ENCODE data around the gene PRKAB1. TPM values are rescaled to one million over a fixed set of nuclear protein-coding genes. Genes with fewer than 3 reads are reported as not detected.

The PRKAB1 gene
- total RNA-seq, 1 donor from 2014 or later, result 41.2 TPM

DNA sequence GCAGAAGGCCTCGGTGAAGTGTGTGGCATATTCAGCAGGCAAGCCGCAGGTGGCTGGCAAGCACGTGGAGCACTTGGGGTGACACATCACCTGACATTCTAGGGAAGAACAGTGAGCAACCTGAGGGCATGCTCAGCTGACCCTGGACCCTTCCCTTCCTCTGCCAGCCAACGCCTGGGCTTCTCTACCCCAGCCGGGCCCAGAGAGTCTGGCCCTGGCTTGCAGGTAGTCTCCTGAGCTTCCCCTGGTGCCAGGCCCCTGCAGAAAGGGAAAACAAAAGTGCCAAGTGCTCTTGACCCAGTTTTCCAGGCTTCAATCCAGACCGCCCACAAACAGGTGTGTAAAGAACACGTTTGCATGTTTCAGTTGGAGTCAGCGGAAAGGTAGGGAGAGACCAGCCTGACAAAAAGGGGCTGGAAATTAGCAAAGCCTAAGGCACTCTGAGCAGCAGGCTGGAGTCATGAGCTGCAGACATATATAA lies 45.7 kb downstream of the PRKAB1 start:
- H3K36me3 ChIP-seq, result no peaks in the 10 kb centered on the region

DNA sequence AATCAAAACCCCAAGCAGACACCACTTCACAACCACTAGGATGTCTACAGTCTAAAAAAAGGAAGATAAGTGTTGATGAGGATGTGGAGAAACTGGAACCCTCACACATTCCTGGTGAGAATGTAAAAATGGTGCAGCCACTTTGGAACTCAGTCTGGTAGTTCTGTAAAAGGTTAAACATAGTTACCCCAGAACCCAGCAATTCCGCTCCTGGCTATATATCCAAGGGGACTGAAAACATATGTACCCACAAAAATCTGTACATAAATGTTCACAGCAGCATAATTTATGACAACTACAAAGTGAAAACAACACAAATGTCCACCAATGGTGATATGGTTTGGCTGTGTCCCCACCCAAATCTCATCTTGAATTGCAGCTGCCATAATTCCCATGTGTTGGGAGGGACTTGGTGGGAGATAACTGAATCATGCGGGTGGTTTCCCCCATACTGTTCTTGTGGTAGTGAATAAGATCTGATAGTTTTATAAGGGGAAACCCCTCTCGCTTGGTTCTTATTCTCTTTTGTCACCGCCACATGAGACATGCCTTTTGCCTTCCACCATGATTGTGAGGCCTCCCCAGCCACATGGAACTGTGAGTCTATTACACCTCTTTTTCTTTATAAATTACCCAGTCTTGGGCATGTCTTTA lies 46.8 kb downstream of the PRKAB1 start:
- no peak for DNase-seq (ENCODE audit: low spot score in 2 of 2)

More for the DNA sequence above, 45.7 kb downstream of the PRKAB1 start:
- H3K27ac ChIP-seq, result no peak overlapping the region
- no peaks in the 10 kb centered on the region for H3K9me3 ChIP-seq
- no peak for DNase-seq (ENCODE audit: low spot score in 2 of 2)
- no peaks in the 10 kb centered on the region for H3K4me1 ChIP-seq
- intact Hi-C loops (cut with DNase I), result no loop called here
- H3K27me3 ChIP-seq, result no peaks in the 10 kb centered on the region
- no peak overlapping the region for H3K4me3 ChIP-seq
- no peak for TF ChIP-seq CTCF (IDR thresholded peaks at IDR 0.05)

DNA sequence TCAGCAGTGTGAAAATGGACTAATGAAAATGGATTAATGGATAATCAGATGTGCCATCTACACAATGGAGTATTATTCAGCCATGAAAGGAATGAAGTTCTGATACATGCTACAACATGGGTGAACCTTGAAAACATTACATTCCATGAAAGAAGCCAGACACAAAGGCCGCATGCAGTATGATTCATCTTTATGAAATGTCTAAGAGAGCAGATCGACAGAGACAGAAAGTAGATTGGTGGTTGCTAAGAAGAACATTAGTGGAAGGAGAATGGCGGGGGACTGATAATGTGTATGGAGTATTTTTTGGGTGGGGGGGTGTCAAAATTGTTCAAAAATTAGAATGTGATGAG lies 47.3 kb downstream of the PRKAB1 start:
- Histone ChIP-seq H3K27me3 (no peaks in the 10 kb centered on the region), H3K36me3 (no peaks in the 10 kb centered on the region), H3K4me3 (no peak overlapping the region), H3K27ac (no peak overlapping the region), H3K4me1 (no peaks in the 10 kb centered on the region), H3K9me3 (no peaks in the 10 kb centered on the region)
- intact Hi-C loops (cut with DNase I), result no loop called here
- no peak for TF ChIP-seq CTCF (IDR thresholded peaks at IDR 0.05)
- no peak for DNase-seq (ENCODE audit: low spot score in 2 of 2)

More for the DNA sequence above, 46.8 kb downstream of the PRKAB1 start:
- no peak overlapping the region for H3K27ac ChIP-seq
- no peak overlapping the region for H3K4me3 ChIP-seq
- TF ChIP-seq CTCF (IDR thresholded peaks at IDR 0.05), result no peak
- no peaks in the 10 kb centered on the region for H3K27me3 ChIP-seq
- no peaks in the 10 kb centered on the region for H3K4me1 ChIP-seq
- no peaks in the 10 kb centered on the region for H3K36me3 ChIP-seq
- no peaks in the 10 kb centered on the region for H3K9me3 ChIP-seq
- intact Hi-C loops (cut with DNase I), result no loop called here

DNA sequence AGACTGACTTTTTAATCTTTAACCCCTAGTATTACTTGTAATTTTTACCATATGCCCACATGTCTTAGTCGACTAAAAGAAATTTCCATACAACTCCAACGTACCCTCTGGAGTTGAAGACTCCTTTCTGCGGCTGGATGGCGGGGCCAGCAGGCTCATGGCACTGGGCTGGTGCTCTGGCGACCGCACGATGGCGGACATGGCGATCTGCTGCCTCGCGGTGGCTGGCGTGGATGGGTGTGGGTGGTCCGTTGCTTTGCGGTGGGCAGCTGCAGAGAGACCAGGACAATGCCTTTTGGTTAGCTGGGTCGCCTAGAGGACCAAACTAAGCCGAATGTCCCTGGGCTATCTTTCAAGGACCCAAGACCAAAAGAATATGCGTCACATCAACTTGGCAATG lies 50.2 kb downstream of the PRKAB1 start:
- Histone ChIP-seq H3K27me3 (no peaks in the 10 kb centered on the region), H3K4me3 (no peak overlapping the region), H3K4me1 (no peaks in the 10 kb centered on the region), H3K36me3 (no peaks in the 10 kb centered on the region), H3K27ac (no peak overlapping the region), H3K9me3 (no peaks in the 10 kb centered on the region)
- intact Hi-C loops (cut with DNase I), result no loop called here
- TF ChIP-seq CTCF (IDR thresholded peaks at IDR 0.05), result no peak
- DNase-seq (ENCODE audit: low spot score in 2 of 2), result no peak

GRCh38 chr12:119720349-119720748 lies 52.4 kb downstream of the PRKAB1 start:
- H3K27me3 ChIP-seq, result no peaks in the 10 kb centered on the region
- no peaks in the 10 kb centered on the region for H3K36me3 ChIP-seq
- no peak overlapping the region for H3K4me3 ChIP-seq
- H3K4me1 ChIP-seq, result no peaks in the 10 kb centered on the region
- H3K9me3 ChIP-seq, result no peaks in the 10 kb centered on the region
- TF ChIP-seq CTCF (IDR thresholded peaks at IDR 0.05), result no peak
- DNase-seq (ENCODE audit: low spot score in 2 of 2), result no peak
- intact Hi-C loops (cut with DNase I), result no loop called here
- H3K27ac ChIP-seq, result no peak overlapping the region

GRCh38 chr12:119721306-119721705 lies 53.4 kb downstream of the PRKAB1 start:
- DNase-seq (ENCODE audit: low spot score in 2 of 2), result no peak
- Histone ChIP-seq H3K27me3 (no peaks in the 10 kb centered on the region), H3K4me1 (no peaks in the 10 kb centered on the region), H3K4me3 (no peak overlapping the region), H3K9me3 (no peaks in the 10 kb centered on the region), H3K27ac (no peak overlapping the region), H3K36me3 (no peaks in the 10 kb centered on the region)
- no peak for TF ChIP-seq CTCF (IDR thresholded peaks at IDR 0.05)
- intact Hi-C loops (cut with DNase I), result no loop called here

Data from ascending aorta (tissue), 2 donors.